Liver (tissue), 9 donors: Measurements from ENCODE around the gene POLG. TPM values are rescaled to one million over a fixed set of nuclear protein-coding genes. Genes with fewer than 3 reads are reported as not detected.

Source experiments
- DNase-seq: peaks from one replicate; pipeline ENCODE4 v3.0.0-alpha.2; 2017; ENCODE audit warnings: low spot score
- H3K27ac ChIP-seq, 2 donors: one replicate each; pipeline ENCODE4 v1.7.0; 2013; ENCODE audit warnings: inconsistent platforms in 2 of 2, low read length in 2 of 2, control low read depth in 1 of 2, low read depth in 1 of 2, mild to moderate bottlenecking in 1 of 2
- H3K27me3 ChIP-seq, 4 donors: one replicate each; pipeline versions ENCODE4 v1.6.1 to v1.7.0; 2013; ENCODE audit warnings: low read length in 3 of 4, inconsistent platforms in 1 of 4, mild to moderate bottlenecking in 1 of 4, moderate library complexity in 1 of 4; ENCODE audit not compliant: control insufficient read depth in 4 of 4, insufficient read depth in 4 of 4
- H3K36me3 ChIP-seq, 4 donors: one replicate each; pipeline versions ENCODE4 v1.6.1 to v1.7.0; 2013; ENCODE audit warnings: low read length in 3 of 4, mild to moderate bottlenecking in 3 of 4, low read depth in 1 of 4, moderate library complexity in 1 of 4; ENCODE audit not compliant: control insufficient read depth in 4 of 4, insufficient read depth in 3 of 4
- H3K4me1 ChIP-seq, 4 donors: one replicate each; pipeline versions ENCODE4 v1.6.1 to v1.7.0; 2013; ENCODE audit warnings: low read length in 3 of 4, mild to moderate bottlenecking in 3 of 4, moderate library complexity in 1 of 4; ENCODE audit not compliant: control insufficient read depth in 4 of 4, insufficient read depth in 4 of 4
- H3K4me3 ChIP-seq, 3 donors: one replicate each; pipeline versions ENCODE4 v1.6.1 to v1.7.0; 2013; ENCODE audit warnings: low read length in 3 of 3, control low read depth in 1 of 3, low read depth in 1 of 3, mild to moderate bottlenecking in 1 of 3
- H3K9ac ChIP-seq, 2 donors: one replicate each; pipeline ENCODE4 v1.7.0; 2013; ENCODE audit warnings: low read length in 2 of 2, mild to moderate bottlenecking in 2 of 2, moderate library complexity in 2 of 2, control low read depth in 1 of 2, low read depth in 1 of 2
- H3K9me3 ChIP-seq, 4 donors: one replicate each; pipeline versions ENCODE4 v1.6.1 to v1.7.0; 2013; ENCODE audit warnings: low read length in 3 of 4; ENCODE audit not compliant: control insufficient read depth in 4 of 4
- ATF3 ChIP-seq: IDR thresholded peaks from 2 replicates; pipeline ENCODE4 v1.6.1; 2016; ENCODE audit warnings: antibody characterized with exemption
- EGR1 ChIP-seq, 2 donors: IDR thresholded peaks; 2 replicates each; pipeline ENCODE4 v1.6.1; 2016 to 2018; ENCODE audit warnings: antibody characterized with exemption in 2 of 2, low read depth in 2 of 2
- FOXA1 ChIP-seq: IDR thresholded peaks from 2 replicates; pipeline ENCODE4 v1.6.1; 2016; ENCODE audit warnings: antibody characterized with exemption
- FOXA2 ChIP-seq: IDR thresholded peaks from 2 replicates; pipeline ENCODE4 v1.6.1; 2016; ENCODE audit warnings: antibody characterized with exemption
- GABPA ChIP-seq, 2 donors: IDR thresholded peaks in 1 of 2; conservative IDR thresholded peaks in 1 of 2; 2 replicates each; pipeline ENCODE4 v1.6.1; 2016; ENCODE audit warnings: antibody characterized with exemption in 2 of 2, mild to moderate bottlenecking in 1 of 2, moderate library complexity in 1 of 2
- HNF4A ChIP-seq, 2 donors: conservative IDR thresholded peaks; 2 replicates each; pipeline ENCODE4 v1.6.1; 2016; ENCODE audit warnings: antibody characterized with exemption in 2 of 2, mild to moderate bottlenecking in 2 of 2
- HNF4G ChIP-seq: IDR thresholded peaks from 2 replicates; pipeline ENCODE4 v1.6.1; 2016; ENCODE audit warnings: antibody characterized with exemption
- JUND ChIP-seq, 2 donors: IDR thresholded peaks; 2 replicates each; pipeline ENCODE4 v1.6.1; 2016; ENCODE audit warnings: antibody characterized with exemption in 2 of 2
- NR2F2 ChIP-seq: IDR thresholded peaks from 2 replicates; pipeline ENCODE4 v1.6.1; 2016; ENCODE audit warnings: antibody characterized with exemption
- RAD21 ChIP-seq, 2 donors: IDR thresholded peaks; 2 replicates each; pipeline ENCODE4 v1.6.1; 2016; ENCODE audit warnings: antibody characterized with exemption in 2 of 2, mild to moderate bottlenecking in 2 of 2
- RXRA ChIP-seq, 2 donors: IDR thresholded peaks; 2 replicates each; pipeline ENCODE4 v1.6.1; 2017 to 2018; ENCODE audit warnings: antibody characterized with exemption in 2 of 2, mild to moderate bottlenecking in 1 of 2
- TAF1 ChIP-seq: conservative IDR thresholded peaks from 2 replicates; pipeline ENCODE4 v1.6.1; 2016; ENCODE audit warnings: antibody characterized with exemption, mild to moderate bottlenecking
- YY1 ChIP-seq: IDR thresholded peaks from 2 replicates; pipeline ENCODE4 v1.6.1; 2016; ENCODE audit warnings: antibody characterized with exemption, mild to moderate bottlenecking
- WGBS: extraction: QIAGEN DNeasy Blood & Tissue Kit; methylation state at CpG from one replicate; pipeline ENCODE4 v1.1.7; 2013; 5-methylcytosine and 5-hydroxymethylcytosine counted together
- polyA plus RNA-seq, 2 donors: library from polyadenylated mRNA; stranded (reverse) in 1 of 2; unstranded in 1 of 2; fragments of 200-250 nt in 1 of 2; fragments of >200 nt in 1 of 2; fragmentation: Nextera tagmentation in 1 of 2; extraction: Ambion mirVana in 1 of 2; gene quantifications; one replicate each; pipeline versions ENCODE4 v1.2.1 to v1.2.3, GENCODE V29; 2013 to 2015
- total RNA-seq, 2 donors: library from RNA; depleted of rRNA; stranded (reverse); fragments of >200 nt; gene quantifications; one replicate each; pipeline ENCODE4 v1.2.3, GENCODE V29; 2014
- TF ChIP-seq, protein P1 (sequence below): IDR thresholded peaks from 2 replicates; pipeline ENCODE4 v1.6.1; 2016; ENCODE audit warnings: antibody characterized with exemption
- donor health status: healthy.
- donor health status: healthy.
- donor health status: healthy.
- donor health status: healthy.
- donor health status: healthy.

POLG gene
- total and polyA plus RNA-seq, 4 donors: 15.2 to 53.1 (median 31.4) TPM

DNA sequence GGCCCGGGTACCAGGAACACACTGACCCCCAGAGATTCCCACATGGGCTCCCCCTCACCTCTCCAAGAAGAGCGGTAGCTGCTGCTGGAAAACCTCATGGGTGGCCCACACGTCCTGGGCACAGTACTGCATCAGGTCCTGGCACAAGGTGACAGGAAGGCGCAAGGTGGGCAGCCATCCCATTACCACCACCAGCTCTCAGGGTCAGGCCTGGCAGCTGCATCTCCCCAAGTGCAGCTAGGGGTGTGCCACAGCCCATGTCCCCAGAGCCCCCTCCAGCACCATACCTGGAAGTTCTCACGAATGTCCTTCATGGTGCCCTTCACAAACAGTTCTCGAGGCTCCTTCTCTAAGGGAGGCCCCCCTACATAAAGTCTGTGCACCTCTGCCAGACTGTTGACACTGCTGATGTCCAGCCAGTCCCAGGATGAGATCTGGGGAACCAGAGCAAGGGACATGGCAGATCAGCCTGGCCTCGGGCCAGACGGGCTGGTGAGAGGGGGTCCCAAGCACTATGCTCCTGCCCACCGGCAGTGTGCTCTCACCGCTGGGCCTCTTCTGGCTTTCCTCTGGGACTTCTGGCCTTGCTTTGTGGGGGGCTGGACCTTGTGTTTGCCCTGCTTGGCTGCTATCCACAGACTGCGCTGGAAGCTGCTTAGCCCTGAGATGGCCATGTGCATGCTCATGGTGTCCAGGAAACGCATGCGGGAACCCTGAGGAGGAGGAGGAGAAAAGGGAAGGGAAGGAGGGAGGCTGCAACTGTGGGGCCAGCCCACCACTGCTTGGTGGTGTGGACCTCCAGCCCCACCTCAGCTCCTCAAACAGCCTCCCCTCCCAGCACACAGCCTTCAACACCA is 6.0 kb downstream of the POLG start:
- no peak for TF ChIP-seq FOXA2
- no peak for TF ChIP-seq YY1
- TF ChIP-seq EGR1 (IDR thresholded peaks at IDR 0.05; ENCODE audit: low read depth in 2 of 2): no peak
- no peak for TF ChIP-seq FOXA1

GRCh38 chr15:89327113-89327512 is 7.5 kb downstream of the POLG start:
- Histone ChIP-seq H3K9ac (no peak overlapping the region), H3K9me3 (no peaks in the 10 kb centered on the region), H3K36me3 (peaks cover 18 to 96% (median 75%) of the 10 kb centered on the region in 4 donors), H3K4me3 (no peak overlapping the region), H3K4me1 (peaks cover 0 to 7% (median 4%) of the 10 kb centered on the region in 4 donors), H3K27me3 (no peaks in the 10 kb centered on the region), H3K27ac (no peak overlapping the region)
- WGBS: 93% methylated on average over 6 of the region's 6 CpGs
- DNase-seq: no peak
- TF ChIP-seq HNF4A (conservative IDR thresholded peaks at IDR 0.05): no peak
- no peak for TF ChIP-seq RXRA (IDR thresholded peaks at IDR 0.05)
- TF ChIP-seq, protein P1, sequence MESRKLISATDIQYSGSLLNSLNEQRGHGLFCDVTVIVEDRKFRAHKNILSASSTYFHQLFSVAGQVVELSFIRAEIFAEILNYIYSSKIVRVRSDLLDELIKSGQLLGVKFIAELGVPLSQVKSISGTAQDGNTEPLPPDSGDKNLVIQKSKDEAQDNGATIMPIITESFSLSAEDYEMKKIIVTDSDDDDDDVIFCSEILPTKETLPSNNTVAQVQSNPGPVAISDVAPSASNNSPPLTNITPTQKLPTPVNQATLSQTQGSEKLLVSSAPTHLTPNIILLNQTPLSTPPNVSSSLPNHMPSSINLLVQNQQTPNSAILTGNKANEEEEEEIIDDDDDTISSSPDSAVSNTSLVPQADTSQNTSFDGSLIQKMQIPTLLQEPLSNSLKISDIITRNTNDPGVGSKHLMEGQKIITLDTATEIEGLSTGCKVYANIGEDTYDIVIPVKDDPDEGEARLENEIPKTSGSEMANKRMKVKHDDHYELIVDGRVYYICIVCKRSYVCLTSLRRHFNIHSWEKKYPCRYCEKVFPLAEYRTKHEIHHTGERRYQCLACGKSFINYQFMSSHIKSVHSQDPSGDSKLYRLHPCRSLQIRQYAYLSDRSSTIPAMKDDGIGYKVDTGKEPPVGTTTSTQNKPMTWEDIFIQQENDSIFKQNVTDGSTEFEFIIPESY: no peak
- TF ChIP-seq ATF3: no peak
- TF ChIP-seq NR2F2: no peak
- TF ChIP-seq RAD21 (IDR thresholded peaks at IDR 0.05): no peak
- TF ChIP-seq FOXA2: no peak
- TF ChIP-seq GABPA (IDR thresholded peaks at IDR 0.05 in 1 of 2, conservative IDR thresholded peaks at IDR 0.05 in 1 of 2): no peak

More for the DNA sequence above, 6.0 kb downstream of the POLG start:
- Histone ChIP-seq H3K4me1 (peaks cover 8 to 21% (median 14%) of the 10 kb centered on the region in 4 donors), H3K27ac (no peak overlapping the region), H3K9me3 (no peaks in the 10 kb centered on the region), H3K9ac (no peak overlapping the region), H3K4me3 (no peak overlapping the region), H3K36me3 (peaks cover 21 to 87% (median 67%) of the 10 kb centered on the region in 4 donors), H3K27me3 (no peaks in the 10 kb centered on the region)
- no peak for DNase-seq
- 91% methylated on average over 13 of the region's 13 CpGs for WGBS

DNA sequence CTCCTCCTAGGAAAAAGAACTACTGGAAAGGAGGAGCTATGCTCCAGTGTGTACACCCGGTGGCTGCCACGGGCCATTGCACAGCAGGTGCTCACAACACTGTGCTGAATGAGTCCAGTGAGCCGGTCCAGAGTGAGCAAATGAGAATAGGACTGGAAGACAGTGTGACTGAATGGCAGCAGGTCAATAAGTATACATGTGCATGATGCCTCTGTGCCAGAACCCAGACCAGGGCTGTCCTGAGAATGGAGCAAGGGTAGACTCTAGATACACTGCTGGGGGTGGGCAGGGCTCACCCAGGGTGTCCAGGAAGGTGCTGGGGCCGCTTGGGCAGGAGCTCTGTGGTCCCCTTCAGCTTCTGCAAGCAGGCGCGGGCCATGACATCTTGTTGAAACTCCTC is 8.3 kb downstream of the POLG start:
- no peaks in the 10 kb centered on the region for H3K27me3 ChIP-seq
- H3K9ac ChIP-seq: no peak overlapping the region
- H3K4me3 ChIP-seq: no peak overlapping the region
- H3K4me1 ChIP-seq: peaks cover 0 to 7% (median 4%) of the 10 kb centered on the region in 4 donors
- no peak overlapping the region for H3K27ac ChIP-seq
- WGBS: 91% methylated on average over 6 of the region's 6 CpGs
- no peaks in the 10 kb centered on the region for H3K9me3 ChIP-seq
- no peak for DNase-seq
- no peak for TF ChIP-seq JUND (IDR thresholded peaks at IDR 0.05)
- TF ChIP-seq HNF4G: no peak
- TF ChIP-seq RXRA (IDR thresholded peaks at IDR 0.05): no peak
- no peak for TF ChIP-seq TAF1
- no peak for TF ChIP-seq NR2F2
- peaks cover 19 to 97% (median 73%) of the 10 kb centered on the region in 4 donors for H3K36me3 ChIP-seq
